HEK293 (cell line): ENCODE results near the gene HMG20A.

Source experiments
- CTCF ChIA-PET: fragments of 350-600 bp; formaldehyde crosslinking; extraction: SDS; loops from one replicate; lab custom pipeline; 2021; ENCODE audit warnings: antibody characterized with exemption; lab: Yijun Ruan, JAX
- POLR2A ChIA-PET: fragments of 300-600 bp; formaldehyde crosslinking; extraction: SDS; loops from one replicate; lab custom pipeline; 2020; ENCODE audit warnings: antibody characterized with exemption, inconsistent platforms; lab: Yijun Ruan, JAX
- H3K27ac ChIP-seq: fragments of 200-500 bp; sonication (Bioruptor generic); 2 replicates; pipeline ENCODE4 v1.5.1; 2014; ENCODE audit warnings: low read depth, low read length, control low read depth, inconsistent platforms; ENCODE audit errors: extremely low read depth
- H3K36me3 ChIP-seq, 2 experiments: fragments of 200-500 bp in 1 of 2; sonication (Bioruptor generic) in 1 of 2; 1 replicate in 1 of 2; 2 replicates in 1 of 2; pipeline ENCODE4 v1.5.1; 2014 to 2017; ENCODE audit warnings: inconsistent platforms in 2 of 2, low read length in 2 of 2; ENCODE audit not compliant: control insufficient read depth in 2 of 2, insufficient read depth in 1 of 2
- H3K4me1 ChIP-seq: fragments of 200-500 bp; sonication (Bioruptor generic); 2 replicates; pipeline ENCODE4 v1.5.1; 2014; ENCODE audit warnings: mild to moderate bottlenecking, low read length, inconsistent platforms; ENCODE audit not compliant: control insufficient read depth, insufficient read depth
- H3K4me3 ChIP-seq: 2 replicates; pipeline ENCODE4 v1.5.1; 2011; ENCODE audit warnings: low read depth, mild to moderate bottlenecking, control low read depth, low read length, moderate library complexity
- H3K9me3 ChIP-seq: fragments of 200-500 bp; sonication (Bioruptor generic); 2 replicates; pipeline ENCODE4 v1.5.1; 2014; ENCODE audit warnings: low read depth, low read length, inconsistent platforms; ENCODE audit not compliant: control insufficient read depth, insufficient read depth
- ATF2 ChIP-seq: fragments of 450-650 bp; formaldehyde crosslinking; IDR thresholded peaks from 2 replicates; pipeline ENCODE4 v1.5.1; 2016; ENCODE audit warnings: missing biosample characterization, missing genetic modification characterization, low read depth
- KLF17 ChIP-seq: fragments of 450-650 bp; formaldehyde crosslinking; IDR thresholded peaks from 2 replicates; pipeline ENCODE4 v1.5.1; 2016; ENCODE audit warnings: missing biosample characterization, missing genetic modification characterization
- KLF7 ChIP-seq: fragments of 450-650 bp; formaldehyde crosslinking; IDR thresholded peaks from 2 replicates; pipeline ENCODE4 v1.5.1; 2016; ENCODE audit warnings: missing biosample characterization, missing genetic modification characterization, borderline replicate concordance
- OVOL3 ChIP-seq: fragments of 450-650 bp; formaldehyde crosslinking; IDR thresholded peaks from 2 replicates; pipeline ENCODE4 v1.5.1; 2016; ENCODE audit warnings: missing biosample characterization, missing genetic modification characterization
- RBAK ChIP-seq: fragments of 450-650 bp; formaldehyde crosslinking; IDR thresholded peaks from 2 replicates; pipeline ENCODE4 v1.5.1; 2016; ENCODE audit warnings: missing biosample characterization, missing genetic modification characterization
- REPIN1 ChIP-seq: fragments of 450-650 bp; formaldehyde crosslinking; IDR thresholded peaks from 2 replicates; pipeline ENCODE4 v1.5.1; 2017; ENCODE audit warnings: missing biosample characterization, missing genetic modification characterization, low read depth
- SCRT1 ChIP-seq: fragments of 450-650 bp; formaldehyde crosslinking; IDR thresholded peaks from 2 replicates; pipeline ENCODE4 v1.5.1; 2016; ENCODE audit warnings: missing biosample characterization, missing genetic modification characterization, borderline replicate concordance
- ZBTB49 ChIP-seq: fragments of 450-650 bp; formaldehyde crosslinking; IDR thresholded peaks from 2 replicates; pipeline ENCODE4 v1.5.1; 2016; ENCODE audit warnings: missing biosample characterization, missing genetic modification characterization, low read depth
- ZNF148 ChIP-seq: fragments of 450-650 bp; formaldehyde crosslinking; IDR thresholded peaks from 2 replicates; pipeline ENCODE4 v1.5.0; 2017; ENCODE audit warnings: missing biosample characterization, missing genetic modification characterization, borderline replicate concordance
- ZNF16 ChIP-seq: fragments of 450-650 bp; formaldehyde crosslinking; IDR thresholded peaks from 2 replicates; pipeline ENCODE4 v1.5.1; 2016; ENCODE audit warnings: low read depth, missing biosample characterization, missing genetic modification characterization
- ZNF19 ChIP-seq: fragments of 450-650 bp; formaldehyde crosslinking; IDR thresholded peaks from 2 replicates; pipeline ENCODE4; 2016; ENCODE audit warnings: missing biosample characterization, missing genetic modification characterization, low read depth
- ZNF248 ChIP-seq: fragments of 450-650 bp; formaldehyde crosslinking; IDR thresholded peaks from 2 replicates; pipeline ENCODE4 v1.5.1; 2017; ENCODE audit warnings: missing biosample characterization, missing genetic modification characterization
- ZNF311 ChIP-seq: fragments of 450-650 bp; formaldehyde crosslinking; IDR thresholded peaks from 2 replicates; pipeline ENCODE4 v1.5.1; 2017; ENCODE audit warnings: missing biosample characterization, missing genetic modification characterization, borderline replicate concordance
- ZNF510 ChIP-seq: fragments of 450-650 bp; formaldehyde crosslinking; IDR thresholded peaks from 2 replicates; pipeline ENCODE4 v1.5.1; 2018; ENCODE audit warnings: mild to moderate bottlenecking, missing genetic modification characterization, missing biosample characterization; ENCODE audit not compliant: insufficient replicate concordance
- ZNF518A ChIP-seq: fragments of 450-650 bp; formaldehyde crosslinking; conservative IDR thresholded peaks from 2 replicates; pipeline ENCODE4 v1.5.1; 2016; ENCODE audit warnings: low read depth, missing biosample characterization, missing genetic modification characterization
- ZNF561 ChIP-seq: fragments of 450-650 bp; IDR thresholded peaks from 2 replicates; pipeline ENCODE4 v1.5.1; 2018; ENCODE audit warnings: missing biosample characterization, missing genetic modification characterization, borderline replicate concordance
- ZNF658 ChIP-seq: fragments of 450-650 bp; formaldehyde crosslinking; IDR thresholded peaks from 2 replicates; pipeline ENCODE4; 2016; ENCODE audit warnings: missing biosample characterization, missing genetic modification characterization
- ZNF707 ChIP-seq: fragments of 450-650 bp; formaldehyde crosslinking; IDR thresholded peaks from 2 replicates; pipeline ENCODE4 v1.5.1; 2016; ENCODE audit warnings: missing biosample characterization, missing genetic modification characterization
- ZNF776 ChIP-seq: fragments of 450-650 bp; formaldehyde crosslinking; IDR thresholded peaks from 2 replicates; pipeline ENCODE4 v1.5.0; 2017; ENCODE audit warnings: missing biosample characterization, missing genetic modification characterization, borderline replicate concordance
- ZSCAN16 ChIP-seq: fragments of 450-650 bp; formaldehyde crosslinking; IDR thresholded peaks from 2 replicates; pipeline ENCODE4 v1.5.1; 2016; ENCODE audit warnings: missing biosample characterization, missing genetic modification characterization

HMG20A gene

GRCh38 chr15:77411619-77411976 lies 9.1 kb upstream of the HMG20A start:
- no peaks in the 10 kb centered on the region for H3K9me3 ChIP-seq
- POLR2A ChIA-PET = interaction anchor here (1.0 kb wide), 1 partner anchor 10 kb away, joined by 3 read pairs; no protein-coding TSS in a partner anchor
- H3K4me3 ChIP-seq = no peak overlapping the region
- CTCF ChIA-PET = interaction anchor here (0.7 to 2.3 kb wide), 2 partner anchors 93 to 132 kb away, joined by 3 to 7 read pairs; no protein-coding TSS in a partner anchor
- no peak overlapping the region for H3K27ac ChIP-seq
- TF ChIP-seq SCRT1 (tag by site-specific recombination) (no peak), ZNF16 (tag by site-specific recombination) (no peak), ZNF311 (tag by site-specific recombination) (no peak), ZNF510 (tag by site-specific recombination) (no peak), ZNF248 (no peak), ZNF561 (tag by site-specific recombination) (no peak), ZNF19 (tag by site-specific recombination) (no peak), ZSCAN16 (tag by site-specific recombination) (no peak), ZNF658 (tag by site-specific recombination) (no peak), OVOL3 (no peak), ZNF148 (tag by site-specific recombination) (no peak), KLF17 (no peak), ZNF707 (tag by site-specific recombination) (no peak), RBAK (tag by site-specific recombination) (no peak), ZBTB49 (tag by site-specific recombination) (no peak), REPIN1 (no peak), ATF2 (tag by site-specific recombination) (no peak), KLF7 (tag by site-specific recombination) (no peak), ZNF776 (tag by site-specific recombination) (no peak), ZNF518A (tag by site-specific recombination) (no peak)
- TF ChIP-seq, all 188 proteins: peak for 0
- H3K36me3 ChIP-seq = no peaks in the 10 kb centered on the region; a peak in 1 of 3 replicates
- H3K4me1 ChIP-seq = peaks cover 26% of the 10 kb centered on the region
